DMS 273 (cell line): ENCODE results near the gene CYTH3.
A peak's percentile ranks its signal among the peaks of the same experiment; 100 is the strongest.
"Not testable (repeated sequence)": the region's sequence is repeated elsewhere in the genome, so short reads cannot be mapped to it uniquely, and the experiment has no call there.

Experiments
- DNase-seq: peaks from one replicate; lab custom pipeline; 2025; ENCODE audit not compliant: unreplicated experiment; lab: John Stamatoyannopoulos, UW

CYTH3 gene

DNA sequence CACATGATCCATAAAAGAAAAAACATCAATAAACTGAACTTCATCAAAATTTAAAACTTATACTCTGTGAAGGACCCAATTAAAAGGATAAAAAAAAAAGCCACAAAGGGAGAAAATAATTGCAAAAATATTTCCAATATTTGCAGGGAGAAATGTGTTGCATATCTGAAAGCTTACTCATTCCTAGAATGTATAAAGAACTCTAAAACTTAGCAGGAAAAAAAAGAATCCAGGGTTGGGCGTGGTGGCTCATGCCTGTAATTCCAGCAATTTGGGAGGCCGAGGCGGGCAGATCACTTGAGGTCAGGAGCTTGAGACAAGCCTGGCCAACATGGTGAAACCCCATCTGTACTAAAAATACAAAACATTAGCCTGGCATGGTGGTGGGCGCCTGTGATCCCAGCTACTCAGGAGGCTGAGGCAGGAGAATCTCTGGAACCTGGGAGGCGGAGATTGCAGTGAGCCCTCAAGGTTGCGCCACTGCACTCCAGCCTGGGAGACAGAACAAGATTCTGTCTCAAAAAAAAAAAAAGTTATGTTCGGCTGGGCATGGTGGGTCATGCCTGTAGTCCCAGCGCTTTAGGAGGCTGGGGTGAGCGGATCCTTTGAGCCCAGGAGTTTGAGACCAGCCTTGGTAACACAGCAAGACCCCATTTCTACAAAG is 11.1 kb upstream of the CYTH3 start:
- DNase-seq, result not testable (repeated sequence)

DNA sequence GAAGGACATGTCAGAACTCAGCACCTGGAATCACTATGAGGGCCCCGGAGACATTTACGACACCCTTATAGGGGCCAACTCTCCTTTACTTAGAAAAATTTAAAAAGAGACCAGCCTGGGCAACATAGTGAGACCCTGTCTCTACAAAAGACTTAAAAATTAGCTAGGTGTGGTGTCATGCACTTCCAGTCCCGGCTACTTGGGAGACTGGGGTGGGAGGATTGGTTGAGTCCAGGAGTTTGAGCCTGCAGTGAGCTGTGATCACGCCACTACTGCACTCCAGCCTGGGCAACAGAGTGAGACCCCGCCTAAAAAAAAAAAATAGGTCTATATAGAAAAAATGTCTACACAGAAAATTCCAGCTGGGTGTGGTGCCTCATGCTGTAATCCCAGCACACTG is 7.5 kb upstream of the CYTH3 start:
- DNase-seq, result no peak

DNA sequence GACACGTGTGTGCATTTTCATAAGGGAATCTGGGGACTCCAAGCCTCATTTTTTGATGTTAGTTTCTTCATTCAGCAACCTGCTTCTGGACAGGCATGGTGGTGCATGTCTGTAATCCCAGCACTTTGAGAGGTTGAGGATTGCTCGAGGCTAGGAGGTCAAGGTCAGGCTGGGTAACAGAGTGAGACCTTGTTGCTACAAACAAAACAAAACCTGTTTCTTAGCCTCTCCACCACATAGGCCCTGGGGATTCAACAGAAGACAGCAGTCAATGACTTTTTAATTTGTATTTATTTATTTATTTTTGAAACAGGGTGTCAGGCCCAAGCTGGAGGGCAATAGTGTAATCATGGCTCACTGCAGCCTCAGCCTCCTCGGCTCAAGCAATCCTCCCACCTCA is 6.9 kb upstream of the CYTH3 start:
- no peak for DNase-seq

GRCh38 chr7:6278749-6279310 is 6.4 kb upstream of the CYTH3 start:
- no peak for DNase-seq

GRCh38 chr7:6277476-6277875 is 5.1 kb upstream of the CYTH3 start:
- no peak for DNase-seq

DNA sequence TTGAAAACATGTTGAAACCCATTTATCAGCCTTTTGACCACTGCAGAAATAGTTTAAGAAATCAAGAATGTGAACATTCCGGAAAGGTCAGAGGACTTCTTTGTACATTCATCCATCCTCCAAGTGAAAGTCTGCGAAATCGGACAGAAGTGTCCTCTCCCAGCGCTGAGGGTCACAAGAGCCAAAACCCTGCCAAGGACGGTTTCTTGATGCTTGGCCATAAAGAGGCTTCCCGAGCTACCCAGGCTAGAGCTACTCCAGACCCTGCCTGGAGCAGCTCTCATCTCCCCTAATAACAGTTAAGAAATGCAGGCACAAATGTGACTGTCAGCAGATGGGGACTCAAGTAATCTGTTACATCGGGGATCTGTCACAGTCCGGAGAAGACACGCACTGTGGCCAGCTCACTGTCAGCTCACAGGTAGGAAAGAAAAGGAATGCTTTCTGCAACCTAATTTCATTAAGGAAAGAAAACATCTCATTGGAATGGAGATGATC is 4.5 kb upstream of the CYTH3 start:
- DNase-seq, result no peak

- no peak for DNase-seq
Measured at GRCh38 chr7:6274743-6275142, 2.3 kb upstream of the CYTH3 start.

- no peak for DNase-seq
Measured at GRCh38 chr7:6273917-6274630, 1.6 kb upstream of the CYTH3 start.

GRCh38 chr7:6273380-6273837 is 985 bp upstream of the CYTH3 start:
- DNase-seq, result peak; percentile 67

- peak; percentile 71 for DNase-seq
Measured at GRCh38 chr7:6271694-6272440, 557 bp downstream of the CYTH3 start.

- DNase-seq, result peak; percentile 84
Measured at GRCh38 chr7:6271060-6271658, 1.3 kb downstream of the CYTH3 start.

- DNase-seq, result no peak
Measured at GRCh38 chr7:6269527-6269926, 2.9 kb downstream of the CYTH3 start.

GRCh38 chr7:6268907-6269306 is 3.5 kb downstream of the CYTH3 start:
- DNase-seq, result peak; percentile 29

GRCh38 chr7:6268023-6268900 is 4.2 kb downstream of the CYTH3 start:
- peak; percentile 29 for DNase-seq

DNA sequence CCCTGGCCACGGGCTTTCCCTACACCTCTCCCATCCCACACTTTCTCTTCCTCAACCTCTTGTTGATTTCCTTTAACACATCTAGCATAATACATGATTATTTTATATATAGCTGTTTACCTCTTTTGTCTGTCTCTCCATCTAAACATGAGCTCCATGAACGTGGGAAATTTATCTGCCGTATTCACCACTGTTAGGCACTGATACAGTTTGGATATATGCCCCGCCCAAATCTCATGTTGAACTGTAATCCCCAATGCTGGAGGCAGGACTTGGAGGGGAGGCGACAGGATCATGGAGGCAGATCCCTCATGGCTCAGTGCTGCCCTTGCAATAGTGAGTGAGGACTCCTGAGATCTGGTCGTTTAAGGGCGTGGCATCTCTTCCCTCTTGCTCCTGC is 5.7 kb downstream of the CYTH3 start:
- no peak for DNase-seq

GRCh38 chr7:6262221-6262620 is 10.2 kb downstream of the CYTH3 start:
- no peak for DNase-seq

DNA sequence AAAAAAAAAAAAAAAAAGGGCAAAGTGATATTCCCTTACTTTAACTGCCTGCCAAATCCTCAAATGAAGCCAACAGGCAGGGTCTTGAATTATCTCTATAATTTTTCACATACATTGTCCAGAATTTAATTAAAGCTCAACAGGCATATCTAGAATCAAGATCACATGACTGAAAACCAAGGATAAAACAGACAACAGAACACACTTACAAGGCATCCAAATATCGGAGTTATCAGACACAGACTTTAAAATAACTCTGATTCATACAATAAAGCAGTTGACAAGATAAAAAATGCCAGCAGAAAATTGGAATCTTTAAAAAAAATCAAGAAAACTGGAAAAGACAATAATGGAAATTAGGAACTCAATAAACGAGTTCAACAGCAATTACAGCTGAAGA is 10.7 kb downstream of the CYTH3 start:
- DNase-seq, result no peak

DNA sequence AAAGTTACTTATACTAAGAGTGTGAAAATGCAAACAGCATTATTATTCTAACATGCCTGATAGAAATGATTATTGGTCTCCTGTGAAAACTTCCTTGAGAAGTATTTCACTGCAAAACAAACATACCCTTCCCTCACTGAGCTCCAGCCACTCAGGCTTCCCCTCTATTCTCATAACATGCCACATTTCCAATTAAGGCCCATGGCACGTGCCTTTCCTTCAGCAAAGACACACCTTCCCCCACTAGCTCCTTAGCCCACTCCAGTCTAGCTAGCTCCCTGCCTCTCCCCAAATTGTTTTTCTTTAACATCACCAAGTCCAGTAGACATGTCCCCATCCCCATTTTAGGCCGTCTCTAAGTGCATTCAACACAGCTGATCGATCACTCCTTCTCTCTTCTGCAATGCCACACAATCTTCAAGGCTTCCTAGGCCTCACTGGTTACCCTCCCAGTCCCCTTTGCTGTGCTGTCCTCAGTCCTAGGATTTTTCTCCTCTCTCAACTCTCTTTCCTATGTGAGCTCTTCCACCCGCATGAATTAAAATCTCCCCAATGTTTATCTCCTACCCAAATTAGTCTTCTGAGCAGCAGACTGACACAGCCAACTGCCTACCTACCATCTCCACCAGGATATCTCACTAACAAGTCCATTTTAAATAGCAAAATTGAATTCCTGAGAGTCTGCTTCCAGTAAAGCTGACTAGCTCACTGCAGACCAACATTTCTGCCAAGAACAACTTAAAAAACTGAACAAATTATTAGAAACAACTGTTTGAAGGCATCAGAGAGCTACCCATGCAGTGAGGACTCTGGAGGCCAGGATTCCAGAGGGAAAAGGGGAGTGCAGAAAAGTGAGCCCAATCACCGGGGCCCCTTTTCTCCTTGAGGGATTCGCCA is 11.9 kb downstream of the CYTH3 start:
- no peak for DNase-seq

DNA sequence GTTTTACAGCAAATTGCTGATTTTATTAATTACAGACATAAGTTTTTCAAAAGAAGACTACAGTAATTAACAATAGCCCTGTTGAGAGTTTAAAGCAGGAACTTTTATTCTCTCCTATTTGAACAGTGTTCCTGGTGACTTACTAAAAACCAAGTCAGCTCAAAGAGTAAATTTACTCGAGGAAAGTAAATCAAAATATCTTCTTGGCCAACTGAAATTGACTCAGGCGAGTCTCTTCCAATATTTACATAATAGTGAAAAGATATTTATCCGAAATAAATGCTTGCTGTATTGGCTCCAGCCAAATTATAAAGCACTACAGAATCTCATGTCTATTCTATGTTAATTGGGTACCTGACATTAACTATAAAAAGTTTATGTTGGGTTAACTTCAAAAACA is 13.2 kb downstream of the CYTH3 start:
- DNase-seq, result no peak
